HG03039 (cell line): ENCODE data around the gene RGL2.
A peak's percentile ranks its signal among the peaks of the same experiment; 100 is the strongest.
"Not testable (repeated sequence)": the region's sequence is repeated elsewhere in the genome, so short reads cannot be mapped to it uniquely, and the experiment has no call there.

Experiments used
- ATAC-seq: cut with Tn5 transposase; IDR thresholded peaks from one replicate; pipeline ENCODE4 v1.9.1; 2021; ENCODE audit warnings: mild to moderate bottlenecking, moderate library complexity; ENCODE audit not compliant: unreplicated experiment

The RGL2 gene

GRCh38 chr6:33273924-33274902 is 24.5 kb downstream of the RGL2 start:
- ATAC-seq = no peak

- ATAC-seq = no peak
Observed at GRCh38 chr6:33273129-33273923, 25.4 kb downstream of the RGL2 start.

GRCh38 chr6:33272275-33273128 is 26.2 kb downstream of the RGL2 start:
- ATAC-seq = no peak

- ATAC-seq = peak; percentile 70
Observed at GRCh38 chr6:33271468-33272274, 27.1 kb downstream of the RGL2 start, which contains the start of the genes RPS18 and VPS52. Gene RPS18, plus strand, starts transcription at chr6:33272075. Its CDS starts 45 bp downstream, at chr6:33272120. Gene VPS52, minus strand, starts transcription at chr6:33271876. Its CDS starts 201 bp downstream, at chr6:33271675.

- ATAC-seq = no peak
Observed at GRCh38 chr6:33271117-33271467, 27.6 kb downstream of the RGL2 start.

- no peak for ATAC-seq
Observed at GRCh38 chr6:33264015-33264414, 34.7 kb downstream of the RGL2 start.

GRCh38 chr6:33262490-33262889 is 36.3 kb downstream of the RGL2 start:
- ATAC-seq = not testable (repeated sequence)

- ATAC-seq = no peak
Observed at GRCh38 chr6:33259032-33259431, 39.7 kb downstream of the RGL2 start.

GRCh38 chr6:33254591-33254990 is 44.2 kb downstream of the RGL2 start:
- no peak for ATAC-seq

- ATAC-seq = no peak
Observed at GRCh38 chr6:33252759-33253158, 46.0 kb downstream of the RGL2 start.

GRCh38 chr6:33251395-33252012 is 47.2 kb downstream of the RGL2 start:
- ATAC-seq = no peak

- ATAC-seq = no peak
Observed at GRCh38 chr6:33250731-33251130, 48.0 kb downstream of the RGL2 start.

- ATAC-seq = no peak
Observed at GRCh38 chr6:33249732-33250630, 48.8 kb downstream of the RGL2 start.

GRCh38 chr6:33248932-33249731 is 49.6 kb downstream of the RGL2 start:
- ATAC-seq = peak; percentile 85

GRCh38 chr6:33248643-33248931 is 50.2 kb downstream of the RGL2 start:
- peak; percentile 2 for ATAC-seq

GRCh38 chr6:33247977-33248642 is 50.6 kb downstream of the RGL2 start:
- peak; percentile 37 for ATAC-seq

GRCh38 chr6:33243476-33243875 is 55.3 kb downstream of the RGL2 start:
- no peak for ATAC-seq
